ENCODE data around the gene STX8.

DNA sequence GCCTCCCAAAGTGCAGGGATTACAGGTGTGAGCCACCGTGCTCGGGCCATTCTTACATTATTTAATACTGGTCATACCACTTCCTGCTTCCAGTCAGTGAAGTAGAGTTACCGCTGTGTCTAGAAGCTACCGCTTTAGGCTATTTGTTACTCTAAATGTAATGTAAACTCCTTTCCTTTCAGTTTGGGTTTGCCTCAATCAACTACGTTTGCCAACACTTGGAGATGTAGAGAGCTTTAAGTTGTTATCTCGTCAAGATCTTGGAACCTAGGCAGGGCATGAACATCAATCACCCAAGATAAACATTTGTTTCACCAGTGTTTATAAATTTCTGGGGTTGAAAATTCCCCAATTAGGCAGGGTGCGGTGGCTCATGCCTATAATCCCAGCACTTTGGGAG, 275.9 kb downstream of the STX8 start:
- TF ChIP-seq, protein P1, sequence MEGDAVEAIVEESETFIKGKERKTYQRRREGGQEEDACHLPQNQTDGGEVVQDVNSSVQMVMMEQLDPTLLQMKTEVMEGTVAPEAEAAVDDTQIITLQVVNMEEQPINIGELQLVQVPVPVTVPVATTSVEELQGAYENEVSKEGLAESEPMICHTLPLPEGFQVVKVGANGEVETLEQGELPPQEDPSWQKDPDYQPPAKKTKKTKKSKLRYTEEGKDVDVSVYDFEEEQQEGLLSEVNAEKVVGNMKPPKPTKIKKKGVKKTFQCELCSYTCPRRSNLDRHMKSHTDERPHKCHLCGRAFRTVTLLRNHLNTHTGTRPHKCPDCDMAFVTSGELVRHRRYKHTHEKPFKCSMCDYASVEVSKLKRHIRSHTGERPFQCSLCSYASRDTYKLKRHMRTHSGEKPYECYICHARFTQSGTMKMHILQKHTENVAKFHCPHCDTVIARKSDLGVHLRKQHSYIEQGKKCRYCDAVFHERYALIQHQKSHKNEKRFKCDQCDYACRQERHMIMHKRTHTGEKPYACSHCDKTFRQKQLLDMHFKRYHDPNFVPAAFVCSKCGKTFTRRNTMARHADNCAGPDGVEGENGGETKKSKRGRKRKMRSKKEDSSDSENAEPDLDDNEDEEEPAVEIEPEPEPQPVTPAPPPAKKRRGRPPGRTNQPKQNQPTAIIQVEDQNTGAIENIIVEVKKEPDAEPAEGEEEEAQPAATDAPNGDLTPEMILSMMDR (IDR thresholded peaks at IDR 0.05; ENCODE audit: low read depth, low read length): no peak
- no peak for TF ChIP-seq EZH2phosphoT487 (IDR thresholded peaks at IDR 0.05; ENCODE audit: low read depth)
